ENCODE results near the gene HCN3. TPM values are rescaled to one million over a fixed set of nuclear protein-coding genes. Genes with fewer than 3 reads are reported as not detected.
"Not testable (repeated sequence)": the region's sequence is repeated elsewhere in the genome, so short reads cannot be mapped to it uniquely, and the experiment has no call there.

Gene HCN3
- total RNA-seq, 5 donors from 2014 or later (not counting 1 experiment from before 2014, with no cell fraction given), result 1.7 to 4.1 (median 4.0) TPM

DNA sequence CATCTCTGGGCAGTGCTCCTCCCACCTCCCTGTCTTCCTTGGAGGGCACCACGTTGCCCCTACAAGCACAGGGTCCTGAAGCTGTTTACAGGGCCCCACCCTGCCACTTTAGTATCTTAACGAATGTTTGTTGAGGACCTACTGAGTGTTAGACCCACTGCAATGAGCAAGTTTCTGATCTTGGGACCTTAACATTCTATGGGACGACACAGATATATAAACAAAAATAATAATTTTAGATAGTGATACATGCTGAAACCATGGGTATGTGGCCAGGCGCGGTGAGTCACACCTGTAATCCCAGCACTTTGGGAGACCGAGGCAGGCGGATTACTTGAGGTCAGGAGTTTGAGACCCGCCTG, 32.1 kb upstream of the HCN3 start:
- Mint-ChIP-seq H3K36me3 (peaks cover 4% of the 10 kb centered on the region), H3K27ac (peak overlapping the region; percentile 94 to 98), H3K27me3 (peaks cover 3 to 4% of the 10 kb centered on the region in 2 donors), H3K9me3 (peaks cover 0 to 4% (median 0%) of the 10 kb centered on the region in 3 donors), H3K4me1 (peaks cover 45 to 50% (median 45%) of the 10 kb centered on the region in 3 donors), H3K4me3 (peak overlapping the region; percentile 77 to 86 (median 84))
- POLR2A ChIA-PET, result no interaction called here
- Histone ChIP-seq H3K4me1 (ENCODE audit: control insufficient read depth in 1 of 2, extremely low read depth in 1 of 2, insufficient read depth in 2 of 2, low read length in 2 of 2) (peaks cover 21 to 42% of the 10 kb centered on the region in 2 experiments), H3K27me3 (replicated peaks in 1 of 2; ENCODE audit: control insufficient read depth in 2 of 2, extremely low read depth in 1 of 2, insufficient read depth in 2 of 2, low read length in 1 of 2) (no peaks in the 10 kb centered on the region), H3K4me3 (ENCODE audit: control insufficient read depth in 1 of 2, extremely low read depth in 1 of 2, low read length in 1 of 2) (peak overlapping the region; percentile 58 to 59), H3K36me3 (ENCODE audit: control insufficient read depth in 2 of 2, extremely low read depth in 1 of 2, insufficient read depth in 1 of 2, low read length in 1 of 2) (no peaks in the 10 kb centered on the region), H3K9me3 (no peaks in the 10 kb centered on the region), H3K27ac (ENCODE audit: low read length) (peak overlapping the region; percentile 76)
- ATAC-seq (replicated peaks in 1 of 4) (no peak), DNase-seq (peak in 1 of 35 experiments; percentile 12)
- CTCF ChIA-PET, result interaction anchor here in 1 of 2 donors (0.6 to 1.5 kb wide), 3 partner anchors 29 to 79 kb away, joined by 3 to 6 read pairs (median 3); no protein-coding TSS in a partner anchor
- WGBS (ENCODE audit: insufficient coverage), result no CpG with 5 or more reads among the region's 8 CpGs

GRCh38 chr1:155246796-155247195, 30.5 kb upstream of the HCN3 start:
- H3K4me1 Mint-ChIP-seq, result peaks cover 36 to 41% (median 37%) of the 10 kb centered on the region in 3 donors
- H3K27me3 Mint-ChIP-seq; H3K36me3 ChIP-seq (ENCODE audit: control insufficient read depth in 2 of 2, extremely low read depth in 1 of 2, insufficient read depth in 1 of 2, low read length in 1 of 2); ATAC-seq (replicated peaks in 1 of 4); DNase-seq; H3K4me3 Mint-ChIP-seq; H3K9me3 Mint-ChIP-seq; H3K4me3 ChIP-seq (ENCODE audit: control insufficient read depth in 1 of 2, extremely low read depth in 1 of 2, low read length in 1 of 2); POLR2A ChIA-PET; H3K36me3 Mint-ChIP-seq; H3K9me3 ChIP-seq; H3K27ac ChIP-seq (ENCODE audit: low read length); H3K27me3 ChIP-seq (replicated peaks in 1 of 2; ENCODE audit: control insufficient read depth in 2 of 2, extremely low read depth in 1 of 2, insufficient read depth in 2 of 2, low read length in 1 of 2): not testable (repeated sequence)
- peak overlapping the region in 1 of 2 donors; percentile 68 for H3K27ac Mint-ChIP-seq
- no CpG with 5 or more reads among the region's 3 CpGs for WGBS (ENCODE audit: insufficient coverage)
- CTCF ChIA-PET, result interaction anchor here (0.6 to 6.5 kb wide), 2 partner anchors 76 to 105 kb away, joined by 3 to 62 read pairs; partner anchors contain the start of gene RUSC1 (in 1 of the 2)
- H3K4me1 ChIP-seq (ENCODE audit: control insufficient read depth in 1 of 2, extremely low read depth in 1 of 2, insufficient read depth in 2 of 2, low read length in 2 of 2), result peaks cover 15 to 36% of the 10 kb centered on the region in 2 experiments

DNA sequence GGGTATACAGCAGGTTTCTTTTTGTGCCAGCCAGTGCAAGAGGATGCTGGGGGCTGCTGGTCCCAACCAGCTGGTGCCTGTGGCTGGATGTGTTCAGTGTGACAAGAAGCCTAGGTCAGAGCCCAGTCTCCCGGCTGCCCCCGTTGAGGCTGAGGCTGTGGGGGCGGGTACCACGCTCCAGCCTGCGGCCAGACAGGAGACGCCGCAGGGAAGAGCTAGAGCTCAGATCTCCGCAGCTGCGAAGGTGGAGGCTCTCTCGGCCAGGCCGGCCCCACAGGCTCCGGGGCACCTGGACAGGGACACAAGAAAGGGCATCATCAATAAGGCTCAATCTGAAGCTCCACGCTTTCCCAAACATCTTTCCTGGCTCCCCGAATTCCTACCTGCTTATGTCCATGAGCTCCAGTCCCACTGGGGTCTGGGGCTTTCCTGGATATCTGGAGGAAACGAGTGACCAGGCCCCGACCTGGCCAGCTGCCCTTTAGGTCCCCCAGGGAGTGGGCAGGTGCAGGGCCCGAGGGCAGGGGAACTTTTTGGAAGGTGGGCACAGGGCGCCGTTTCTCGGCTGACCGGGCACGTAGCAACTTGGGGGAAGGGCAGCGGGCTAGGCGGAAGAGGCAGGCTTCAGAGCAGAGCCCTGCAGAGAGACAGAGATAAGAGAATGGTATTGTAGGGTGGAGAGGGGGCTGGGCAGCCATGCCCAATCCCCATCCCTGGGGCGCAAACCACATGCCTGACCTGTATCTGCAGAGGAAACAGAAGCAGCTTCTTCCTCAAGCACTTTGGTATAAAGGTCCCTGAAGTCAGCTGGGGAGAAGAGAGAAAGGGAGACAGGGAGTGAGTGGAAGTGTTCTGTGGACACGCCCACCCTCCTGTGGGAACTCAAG, 29.4 kb upstream of the HCN3 start:
- no peaks in the 10 kb centered on the region for H3K27me3 ChIP-seq (replicated peaks in 1 of 2; ENCODE audit: control insufficient read depth in 2 of 2, extremely low read depth in 1 of 2, insufficient read depth in 2 of 2, low read length in 1 of 2)
- Mint-ChIP-seq H3K4me1 (peaks cover 28 to 31% (median 29%) of the 10 kb centered on the region in 3 donors), H3K9me3 (peaks cover 0 to 4% (median 0%) of the 10 kb centered on the region in 3 donors), H3K27ac (no peak overlapping the region), H3K36me3 (peaks cover 4% of the 10 kb centered on the region), H3K27me3 (peaks cover 3 to 4% of the 10 kb centered on the region in 2 donors), H3K4me3 (no peak overlapping the region)
- peaks cover 13 to 33% of the 10 kb centered on the region in 2 experiments for H3K4me1 ChIP-seq (ENCODE audit: control insufficient read depth in 1 of 2, extremely low read depth in 1 of 2, insufficient read depth in 2 of 2, low read length in 2 of 2)
- ATAC-seq (replicated peaks in 1 of 4) (no peak), DNase-seq (no peak)
- POLR2A ChIA-PET, result interaction anchor here (0.6 kb wide), 2 partner anchors 178 to 1039 kb away, joined by 3 to 4 read pairs; no protein-coding TSS in a partner anchor
- no peak overlapping the region for H3K27ac ChIP-seq (ENCODE audit: low read length)
- WGBS (ENCODE audit: insufficient coverage), result 95% methylated on average over 23 of the region's 26 CpGs
- CTCF ChIA-PET, result interaction anchor here (0.6 to 6.5 kb wide), 4 partner anchors 14 to 105 kb away, joined by 3 to 62 read pairs (median 4); partner anchors contain the start of genes RUSC1 (in 1 of the 2) and SCAMP3 (in 1 of the 2)
- H3K9me3 ChIP-seq, result no peaks in the 10 kb centered on the region
- no peak overlapping the region for H3K4me3 ChIP-seq (ENCODE audit: control insufficient read depth in 1 of 2, extremely low read depth in 1 of 2, low read length in 1 of 2)
- H3K36me3 ChIP-seq (ENCODE audit: control insufficient read depth in 2 of 2, extremely low read depth in 1 of 2, insufficient read depth in 1 of 2, low read length in 1 of 2), result no peaks in the 10 kb centered on the region

- 2% methylated on average over 14 of the region's 28 CpGs for WGBS (ENCODE audit: insufficient coverage)
- no peaks in the 10 kb centered on the region for H3K36me3 Mint-ChIP-seq
- no peaks in the 10 kb centered on the region for H3K36me3 ChIP-seq (ENCODE audit: control insufficient read depth in 2 of 2, extremely low read depth in 1 of 2, insufficient read depth in 1 of 2, low read length in 1 of 2)
- no peaks in the 10 kb centered on the region for H3K27me3 ChIP-seq (replicated peaks in 1 of 2; ENCODE audit: control insufficient read depth in 2 of 2, extremely low read depth in 1 of 2, insufficient read depth in 2 of 2, low read length in 1 of 2)
- peaks cover 25 to 29% (median 26%) of the 10 kb centered on the region in 3 donors for H3K4me1 Mint-ChIP-seq
- H3K4me1 ChIP-seq (ENCODE audit: control insufficient read depth in 1 of 2, extremely low read depth in 1 of 2, insufficient read depth in 2 of 2, low read length in 2 of 2), result peaks cover 9 to 31% of the 10 kb centered on the region in 2 experiments
- no peaks in the 10 kb centered on the region for H3K27me3 Mint-ChIP-seq
- no peaks in the 10 kb centered on the region for H3K9me3 ChIP-seq
- peak in 2 of 35 experiments; percentile 8 to 19 for DNase-seq
- no peaks in the 10 kb centered on the region for H3K9me3 Mint-ChIP-seq
- ATAC-seq (replicated peaks in 1 of 4), result peak in 3 of 4 experiments; percentile 6 to 40 (median 13)
- H3K27ac ChIP-seq (ENCODE audit: low read length), result no peak overlapping the region
- peak overlapping the region; percentile 57 to 63 for H3K4me3 ChIP-seq (ENCODE audit: control insufficient read depth in 1 of 2, extremely low read depth in 1 of 2, low read length in 1 of 2)
- peak overlapping the region; percentile 57 to 63 (median 59) for H3K4me3 Mint-ChIP-seq
- no peak overlapping the region for H3K27ac Mint-ChIP-seq
- CTCF ChIA-PET, result interaction anchor here (0.6 to 6.5 kb wide), 22 partner anchors 11 to 342 kb away, joined by 3 to 62 read pairs (median 4); partner anchors contain the start of genes CLK2 (in 1 of the 2), FDPS (in 1 of the 2), RUSC1 (in 1 of the 2) and SCAMP3 (in 1 of the 2)
- POLR2A ChIA-PET, result interaction anchor here in 1 of 2 donors (0.7 kb wide), 1 partner anchor 54 kb away, joined by 3 read pairs; no protein-coding TSS in a partner anchor
Measured at GRCh38 chr1:155250246-155250632, 27.0 kb upstream of the HCN3 start.

DNA sequence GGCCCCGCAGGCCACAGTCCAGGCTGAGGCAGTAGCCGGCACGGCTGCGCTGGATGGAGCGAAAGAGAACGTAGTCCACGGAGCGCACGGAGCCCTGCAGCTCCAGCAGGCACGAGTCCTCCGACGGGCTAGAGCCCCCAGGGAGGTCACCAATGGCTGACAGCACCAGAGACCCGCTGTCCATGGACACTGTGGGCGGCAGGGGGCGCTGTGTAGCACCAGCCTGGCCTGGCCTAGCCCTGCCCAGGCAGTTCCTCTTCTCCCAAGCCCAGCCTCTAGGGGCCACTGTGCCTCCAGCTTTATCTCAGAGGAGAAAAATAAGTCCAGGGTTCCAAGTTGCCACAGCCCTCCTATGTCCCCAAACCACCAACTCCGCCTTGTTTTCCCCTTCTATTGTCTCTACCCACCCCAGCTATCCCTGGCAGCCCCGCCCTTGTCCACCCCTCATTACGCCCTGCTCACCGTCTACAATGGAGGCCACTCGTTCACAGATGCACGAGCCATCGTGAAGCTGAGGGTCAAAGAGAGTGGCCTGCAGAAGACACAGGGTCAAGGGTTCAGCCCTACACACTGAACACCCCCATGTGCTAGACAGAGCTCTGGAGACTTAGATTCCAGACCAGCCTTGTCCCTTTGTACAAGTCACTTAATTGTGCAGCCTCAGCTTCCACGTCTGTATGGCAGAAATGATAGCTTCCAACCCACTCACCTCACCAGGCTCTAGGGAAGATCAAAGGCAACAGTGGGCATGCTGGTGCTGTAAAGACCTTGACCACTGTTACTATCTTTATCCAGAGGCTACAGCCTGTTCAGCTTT, 26.4 kb upstream of the HCN3 start:
- Histone ChIP-seq H3K27ac (ENCODE audit: low read length) (no peak overlapping the region), H3K4me1 (ENCODE audit: control insufficient read depth in 1 of 2, extremely low read depth in 1 of 2, insufficient read depth in 2 of 2, low read length in 2 of 2) (peaks cover 9 to 34% of the 10 kb centered on the region in 2 experiments), H3K9me3 (no peaks in the 10 kb centered on the region), H3K4me3 (ENCODE audit: control insufficient read depth in 1 of 2, extremely low read depth in 1 of 2, low read length in 1 of 2) (peak overlapping the region; percentile 57 to 63), H3K27me3 (replicated peaks in 1 of 2; ENCODE audit: control insufficient read depth in 2 of 2, extremely low read depth in 1 of 2, insufficient read depth in 2 of 2, low read length in 1 of 2) (no peaks in the 10 kb centered on the region), H3K36me3 (ENCODE audit: control insufficient read depth in 2 of 2, extremely low read depth in 1 of 2, insufficient read depth in 1 of 2, low read length in 1 of 2) (no peaks in the 10 kb centered on the region)
- peak overlapping the region; percentile 54 to 63 (median 59) for H3K4me3 Mint-ChIP-seq
- DNase-seq (peak; percentile 84 to 99 (median 93)), ATAC-seq (replicated peaks in 1 of 4) (peak; percentile 92 to 96 (median 95))
- H3K9me3 Mint-ChIP-seq, result no peaks in the 10 kb centered on the region
- H3K27me3 Mint-ChIP-seq, result no peaks in the 10 kb centered on the region
- ChIA-PET POLR2A (interaction anchor here in 1 of 2 donors (0.6 to 0.7 kb wide), 2 partner anchors 55 to 344 kb away, joined by 3 to 6 read pairs; no protein-coding TSS in a partner anchor), CTCF (interaction anchor here (0.5 to 6.5 kb wide), 30 partner anchors 8 to 389 kb away, joined by 3 to 62 read pairs (median 4); partner anchors contain the start of genes CLK2 (in 1 of the 2), FDPS (in 1 of the 2), RUSC1 (in 1 of the 2) and SCAMP3 (in 1 of the 2))
- WGBS (ENCODE audit: insufficient coverage), result 24% methylated on average over 23 of the region's 23 CpGs
- H3K36me3 Mint-ChIP-seq, result no peaks in the 10 kb centered on the region
- H3K27ac Mint-ChIP-seq, result peak overlapping the region; percentile 5 to 64
- H3K4me1 Mint-ChIP-seq, result peaks cover 29 to 33% (median 30%) of the 10 kb centered on the region in 3 donors
